Mesenteric fat pad (tissue), 1 donor: ENCODE results near the gene SLAMF9. TPM values are rescaled to one million over a fixed set of nuclear protein-coding genes. Genes with fewer than 3 reads are reported as not detected.

Experiments used
- DNase-seq: peaks from one replicate; pipeline ENCODE4 v3.0.0-alpha.2; 2020; ENCODE audit warnings: low spot score
- total RNA-seq: library from RNA; stranded (reverse); fragmentation: NEBNext Ultra II Directional; extraction: Animal tissue kit (Norgen Biotek cat#: 25700); gene quantifications from one replicate; pipeline ENCODE4 v1.2.1, GENCODE V29; 2021
- donor health status: DM: yes; HTN: yes; CAD: no.

Gene SLAMF9
- total RNA-seq, 1 donor from 2014 or later, result not detected

DNA sequence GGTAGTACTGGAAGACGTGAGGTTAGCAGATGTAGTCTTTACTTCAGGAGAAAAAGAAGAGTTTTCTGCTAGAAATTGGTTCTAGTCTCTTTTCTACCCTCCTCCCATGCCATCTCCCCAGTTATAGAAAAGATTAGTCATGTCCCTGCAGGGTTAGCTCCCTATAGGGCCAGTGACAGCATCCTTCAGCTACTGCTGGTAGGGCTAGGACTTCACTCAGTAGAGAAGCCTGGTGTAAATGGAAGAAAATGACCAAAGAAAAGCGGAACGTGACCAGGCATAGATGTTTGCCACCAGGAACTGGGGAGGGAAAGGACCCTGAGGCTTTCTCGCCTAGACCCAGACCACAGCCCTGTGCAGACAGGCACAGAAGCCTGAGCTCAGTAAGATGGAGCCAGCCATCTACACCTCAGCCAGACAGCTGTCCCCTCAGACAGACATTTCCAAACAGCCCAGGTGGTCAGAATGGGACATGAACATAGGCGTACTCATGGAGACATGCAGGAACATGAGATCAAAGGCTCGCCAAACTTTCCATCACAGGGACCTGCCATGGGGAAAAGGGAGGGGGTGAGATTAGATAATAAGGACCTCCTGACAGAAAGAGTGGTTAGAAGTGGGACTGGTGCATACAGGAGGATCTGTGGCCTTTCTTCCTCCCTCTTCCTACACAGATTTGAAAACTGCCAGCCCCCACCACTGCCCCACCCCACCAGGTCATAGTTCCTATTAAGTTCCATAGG lies 23.5 kb upstream of the SLAMF9 start:
- DNase-seq, result no peak

DNA sequence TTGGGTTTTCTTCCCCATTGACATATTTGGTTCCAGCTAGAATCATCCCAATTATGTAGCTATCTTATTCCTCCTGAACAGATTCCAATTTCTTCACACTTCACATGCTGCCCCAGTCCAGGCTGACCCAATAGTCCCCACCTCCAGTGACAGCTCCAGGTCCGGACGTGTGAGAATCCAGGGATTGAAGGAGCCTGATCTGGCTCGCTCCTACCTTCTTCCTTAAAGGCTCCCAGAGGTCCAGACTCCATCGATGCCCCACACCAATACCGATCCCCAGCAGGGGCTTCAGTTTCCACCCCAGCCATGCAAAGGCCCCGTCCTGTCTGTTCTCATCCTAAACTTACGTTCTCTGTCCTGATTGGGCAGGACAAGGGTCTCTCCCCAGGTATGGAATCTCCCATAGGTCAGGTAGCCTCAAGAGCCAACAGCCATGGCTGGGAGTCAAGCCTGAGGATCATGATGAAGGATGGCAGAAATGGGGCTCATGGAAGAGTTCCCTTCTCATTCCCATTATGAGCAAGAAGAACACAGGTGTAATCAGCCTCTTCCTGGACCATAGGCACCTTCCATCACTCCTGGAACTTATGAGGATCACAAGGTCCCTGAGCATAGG lies 20.4 kb upstream of the SLAMF9 start:
- DNase-seq, result no peak

DNA sequence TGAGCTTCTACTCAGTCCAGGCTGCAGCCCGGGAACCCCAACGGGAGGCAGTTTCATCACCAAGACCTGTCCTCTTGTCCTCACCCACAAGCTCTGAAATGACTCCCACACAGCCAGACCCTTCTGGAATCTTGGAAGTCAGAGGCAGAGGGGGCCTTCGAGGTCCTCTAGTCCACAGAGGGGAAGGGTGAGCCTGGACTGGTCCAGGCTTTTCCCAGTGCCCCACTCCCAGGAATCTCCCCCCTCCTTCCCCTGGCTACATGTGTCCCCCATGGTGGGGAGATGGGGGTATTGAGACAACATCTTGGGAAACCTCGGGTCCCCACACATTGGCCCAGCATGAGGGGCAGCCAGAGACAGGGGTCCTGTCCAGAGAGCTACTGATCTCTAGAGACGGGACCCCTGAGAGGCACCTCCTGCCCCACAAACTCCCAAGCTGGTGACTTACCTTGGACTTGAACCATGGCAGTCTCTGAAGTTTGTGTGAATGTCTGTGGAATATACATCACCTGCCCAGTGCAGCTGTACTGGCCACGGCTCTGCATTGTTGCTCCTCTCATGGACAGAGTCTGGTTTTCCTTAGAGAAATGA lies 19.4 kb upstream of the SLAMF9 start:
- DNase-seq, result no peak

DNA sequence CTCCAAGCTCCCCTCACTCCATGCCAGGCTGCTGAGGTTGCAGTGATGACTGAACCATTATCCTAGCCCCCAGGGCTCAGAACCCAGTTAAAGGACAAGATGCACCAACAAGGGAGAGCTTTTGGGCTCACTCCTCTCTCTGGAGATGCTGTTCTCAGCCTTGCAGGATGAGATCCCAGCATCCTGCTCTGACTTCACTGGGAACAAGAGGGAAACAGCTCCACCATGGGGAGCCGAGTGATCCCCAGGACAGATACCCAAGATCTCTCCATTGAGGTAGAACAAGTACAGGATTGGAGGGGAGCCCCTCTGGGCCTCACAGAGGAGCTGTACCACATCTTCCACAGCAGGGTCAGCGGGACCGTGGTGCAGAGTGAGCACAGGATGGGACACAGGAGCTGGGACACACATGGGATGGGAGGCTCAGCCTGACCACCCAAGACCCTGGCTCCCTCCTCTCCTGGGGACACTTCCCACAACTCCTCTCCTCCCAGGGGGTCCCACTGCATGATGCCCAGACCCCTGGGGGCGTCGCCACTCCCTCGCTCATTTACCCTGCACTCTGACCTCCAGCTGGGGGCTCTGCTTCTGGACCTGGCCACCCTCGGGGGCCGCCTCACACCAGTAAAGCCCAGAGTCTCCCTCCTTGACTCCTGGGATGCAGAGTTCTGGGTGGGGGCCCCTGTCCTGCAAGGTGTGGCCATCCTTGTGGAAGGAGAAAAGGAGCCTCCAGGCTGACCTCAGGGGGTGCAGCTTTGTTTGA lies 18.6 kb upstream of the SLAMF9 start:
- no peak for DNase-seq

DNA sequence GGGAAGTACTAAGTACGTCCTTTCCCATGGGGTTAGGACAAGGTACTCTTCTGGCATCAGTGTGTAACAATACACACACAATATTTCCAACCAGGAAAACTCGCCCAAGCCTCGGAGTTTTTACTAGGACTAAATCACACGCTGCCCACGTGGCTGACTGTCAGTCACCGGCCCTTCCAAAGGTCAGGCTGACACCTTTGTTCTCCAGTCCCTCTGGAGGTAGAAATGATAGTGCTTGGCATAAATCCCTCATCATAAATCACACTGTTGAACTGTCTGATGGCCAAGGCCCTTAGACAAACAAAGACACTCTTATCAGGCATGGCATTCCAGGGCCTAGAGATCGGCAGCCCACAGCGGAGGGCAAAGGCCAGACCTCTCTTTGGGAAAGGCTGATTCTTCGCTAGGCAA lies 16.9 kb upstream of the SLAMF9 start:
- no peak for DNase-seq

DNA sequence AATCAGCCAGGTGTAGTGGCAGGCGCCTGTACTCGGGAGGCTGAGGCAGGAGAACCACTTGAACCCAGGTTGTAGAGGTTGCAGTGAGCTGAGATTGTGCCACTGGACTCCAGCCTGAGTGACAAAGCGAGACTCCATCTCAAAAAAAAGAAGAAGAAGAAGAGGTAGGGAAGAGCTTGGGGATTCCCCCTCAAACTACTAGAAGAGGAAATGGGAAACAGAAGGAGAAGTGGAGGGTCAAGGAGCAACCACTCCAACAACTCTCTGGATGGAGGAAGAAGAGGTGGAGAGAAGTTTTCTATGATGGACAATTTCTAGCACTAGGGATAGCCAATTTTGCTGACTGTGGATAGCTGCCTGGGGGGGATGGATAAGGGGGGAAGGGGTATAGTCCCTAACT lies 14.9 kb upstream of the SLAMF9 start:
- no peak for DNase-seq

DNA sequence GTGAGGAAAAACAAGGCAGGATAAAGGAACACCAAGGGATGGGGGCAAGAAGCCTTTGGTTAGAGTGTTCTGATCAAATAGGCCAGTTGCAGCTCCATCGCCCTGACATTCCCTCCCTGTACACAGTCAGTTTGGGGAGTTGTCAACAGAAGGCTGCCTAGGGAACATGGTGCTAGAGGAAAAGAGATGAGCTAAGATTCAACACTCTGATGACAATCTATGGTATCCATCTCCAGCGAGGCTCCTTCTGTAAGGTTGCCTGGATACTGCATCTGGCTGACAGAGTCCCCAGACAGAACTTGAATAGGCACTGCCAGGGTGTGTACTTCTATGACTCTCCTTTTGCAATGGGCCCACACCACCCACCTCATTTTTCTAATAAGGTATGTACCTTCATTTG lies 11.2 kb upstream of the SLAMF9 start:
- DNase-seq, result no peak

DNA sequence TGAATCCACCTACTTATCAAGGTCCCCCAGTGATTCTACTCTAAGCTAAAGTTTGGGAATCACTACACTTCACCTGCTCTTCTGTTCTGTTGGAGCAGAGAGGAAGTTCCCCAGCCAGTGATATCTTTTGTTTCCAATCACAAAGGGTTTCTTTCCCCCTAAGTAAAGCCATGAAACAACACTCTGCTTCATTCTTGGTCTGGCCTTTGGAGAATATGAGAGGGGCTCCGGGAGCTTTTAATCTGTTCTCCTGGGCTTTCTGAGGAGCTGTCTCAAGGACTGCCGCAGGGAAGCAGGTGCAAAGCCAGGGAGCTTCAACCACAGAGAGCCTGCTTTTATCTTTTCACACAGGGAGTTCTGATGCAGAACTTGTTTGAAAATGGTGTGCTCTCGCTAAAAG lies 10.1 kb upstream of the SLAMF9 start:
- no peak for DNase-seq

DNA sequence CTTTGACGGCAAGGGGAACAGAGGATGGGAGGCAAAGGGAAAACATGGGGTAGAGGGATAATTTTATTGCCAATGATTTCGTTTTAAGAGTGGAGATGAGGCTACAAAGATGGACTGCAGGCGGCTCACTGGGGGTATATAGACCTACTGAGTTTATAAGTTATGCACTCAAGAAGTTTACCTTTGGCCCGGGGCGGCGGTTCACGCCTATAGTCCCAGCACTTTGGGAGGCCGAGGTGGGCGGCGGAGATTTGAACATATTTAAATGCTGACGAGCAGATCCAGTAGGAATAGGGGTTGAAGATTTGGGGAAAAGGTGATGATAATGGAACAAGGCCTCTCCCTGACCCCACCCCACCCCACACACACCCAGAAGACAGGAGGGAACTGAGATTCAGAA lies 8.1 kb upstream of the SLAMF9 start:
- no peak for DNase-seq

DNA sequence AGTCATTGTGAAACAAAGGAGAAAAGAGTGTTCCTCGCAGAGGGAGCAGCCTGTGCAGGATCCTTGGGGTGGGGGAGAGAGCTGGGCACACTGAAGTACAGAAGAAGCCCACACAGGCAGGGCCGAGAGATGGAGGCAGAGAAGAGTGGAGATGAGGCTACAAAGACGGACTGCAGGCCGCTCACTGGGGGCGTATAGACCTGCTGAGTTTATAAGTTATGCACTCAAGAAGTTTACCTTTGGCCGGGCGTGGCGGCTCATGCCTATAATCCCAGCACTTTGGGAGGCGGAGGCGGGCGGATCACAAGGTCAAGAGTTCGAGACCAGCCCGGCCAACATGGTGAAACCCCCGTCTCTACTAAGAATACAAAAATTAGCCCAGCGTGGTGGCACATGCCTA lies 7.6 kb upstream of the SLAMF9 start:
- DNase-seq, result no peak

DNA sequence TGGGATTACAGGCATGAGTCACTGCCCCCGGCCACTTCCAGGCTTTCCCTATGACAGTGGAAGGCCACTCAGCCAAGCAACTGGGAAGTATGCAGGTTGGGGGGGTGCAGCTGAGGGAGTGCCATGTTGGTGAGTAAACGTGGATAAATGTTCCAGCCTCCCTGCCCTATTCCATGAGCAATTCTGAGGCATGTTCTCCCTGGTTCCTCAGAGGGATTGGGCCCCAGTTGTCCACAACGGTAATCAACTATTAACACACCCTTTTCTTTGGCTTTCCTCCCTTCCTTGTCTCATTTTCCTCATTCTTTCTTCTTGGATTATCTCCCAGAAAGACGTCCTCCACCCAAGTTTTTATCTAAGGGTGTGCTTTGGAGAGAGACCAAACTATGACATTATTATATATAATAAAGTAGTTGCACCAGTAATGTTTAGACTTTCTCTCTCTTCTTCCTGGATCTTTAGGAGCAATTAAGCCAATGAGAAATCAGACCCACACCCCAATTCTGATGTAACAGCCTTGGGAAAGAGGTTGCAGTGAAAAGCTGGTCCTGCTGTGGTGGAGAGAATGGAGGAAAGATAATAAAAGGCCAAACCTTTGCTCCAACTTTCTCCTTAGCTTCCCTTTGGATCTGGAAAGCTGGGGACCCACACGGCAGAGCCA lies 6.8 kb upstream of the SLAMF9 start:
- DNase-seq, result no peak

DNA sequence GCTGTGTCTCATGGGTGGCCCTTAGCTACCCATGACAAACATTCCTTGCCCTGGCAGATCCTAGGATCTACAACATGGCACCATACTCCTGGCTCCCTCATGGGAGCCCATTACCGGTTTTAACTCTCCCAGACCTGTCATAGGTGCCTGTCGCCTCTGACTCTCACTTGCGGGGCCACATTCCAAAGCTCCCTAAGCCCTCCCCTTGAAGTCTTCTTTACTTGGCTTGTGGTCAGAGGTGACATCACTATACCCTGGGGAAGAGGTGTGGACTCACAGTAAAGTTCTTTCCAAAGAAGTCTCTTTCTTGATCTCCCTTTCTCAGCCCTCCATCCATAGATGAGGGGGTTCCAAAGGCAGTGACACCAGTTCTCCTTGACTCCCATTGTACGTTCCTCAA lies 5.4 kb upstream of the SLAMF9 start:
- DNase-seq, result no peak

DNA sequence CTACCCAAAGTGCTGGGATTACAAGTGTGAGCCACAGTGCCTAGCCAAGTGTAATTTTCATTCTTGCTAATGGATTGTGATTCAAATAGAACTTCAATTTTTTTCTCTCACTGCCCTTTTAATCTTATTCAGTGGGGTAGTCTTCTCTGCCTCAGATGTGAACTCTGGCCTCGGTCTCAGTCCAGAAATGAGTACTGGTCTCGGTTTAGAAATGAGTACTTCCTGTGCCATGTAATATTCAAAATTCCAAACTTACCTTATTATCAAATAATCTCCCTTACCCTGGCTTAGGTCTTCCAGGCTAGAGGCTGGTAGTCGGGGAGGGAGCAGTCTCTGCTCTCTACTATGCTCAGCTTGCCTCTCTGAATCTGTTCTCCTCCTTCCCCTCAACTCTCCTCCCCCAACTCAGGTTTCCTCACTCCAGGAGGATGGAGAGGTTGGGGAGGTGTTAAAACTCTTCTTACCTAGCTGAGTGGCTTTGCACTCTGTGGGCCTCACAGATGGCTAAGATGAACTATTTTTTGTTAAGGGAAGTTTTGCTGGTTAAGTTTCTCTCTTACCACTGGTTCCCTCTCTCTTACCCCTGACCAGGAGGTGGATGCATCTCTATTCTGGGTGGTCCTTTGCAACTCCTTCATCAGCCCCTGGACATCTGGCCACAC lies 4.8 kb upstream of the SLAMF9 start:
- no peak for DNase-seq

DNA sequence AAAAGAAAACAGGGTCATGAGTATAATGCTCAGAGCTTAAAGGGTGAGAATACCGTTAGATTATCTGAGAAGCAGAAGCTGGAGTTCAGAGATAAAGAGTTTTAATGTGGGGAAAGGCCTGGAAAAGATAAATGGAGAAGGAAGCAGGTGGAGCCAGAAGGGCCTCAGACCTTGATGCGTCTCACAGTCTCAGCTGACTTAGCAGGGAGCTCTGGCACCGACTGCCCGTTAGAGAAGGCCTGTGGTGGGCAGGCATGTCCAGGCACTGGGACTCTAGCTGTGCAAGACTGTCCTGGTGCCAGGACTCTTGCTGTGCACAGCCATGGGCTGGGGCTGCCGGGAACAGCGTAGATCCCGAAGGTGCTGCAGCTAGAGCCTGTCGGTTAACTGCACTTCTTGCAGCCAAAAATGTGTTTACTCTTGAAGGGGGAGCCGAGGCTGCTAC lies 3.8 kb upstream of the SLAMF9 start:
- no peak for DNase-seq

DNA sequence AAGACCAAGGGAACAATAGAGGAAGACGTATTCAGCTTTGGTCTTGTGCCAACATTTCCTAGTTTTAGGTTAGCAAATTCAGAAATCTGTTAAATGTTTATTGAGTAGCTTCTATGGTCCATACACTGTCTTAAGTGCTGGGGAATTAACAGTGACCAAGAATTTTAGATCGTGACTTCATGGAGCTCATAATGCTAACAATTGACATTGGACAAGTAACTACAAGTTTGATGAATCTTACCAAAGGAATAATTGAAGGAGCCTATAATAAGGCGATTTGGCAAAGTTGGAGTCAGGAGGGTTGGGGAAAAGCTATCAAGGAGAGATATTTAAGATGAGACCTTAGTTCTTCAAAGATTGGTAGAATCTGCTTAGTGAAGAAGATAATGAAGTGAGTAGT lies 1.4 kb upstream of the SLAMF9 start:
- no peak for DNase-seq

DNA sequence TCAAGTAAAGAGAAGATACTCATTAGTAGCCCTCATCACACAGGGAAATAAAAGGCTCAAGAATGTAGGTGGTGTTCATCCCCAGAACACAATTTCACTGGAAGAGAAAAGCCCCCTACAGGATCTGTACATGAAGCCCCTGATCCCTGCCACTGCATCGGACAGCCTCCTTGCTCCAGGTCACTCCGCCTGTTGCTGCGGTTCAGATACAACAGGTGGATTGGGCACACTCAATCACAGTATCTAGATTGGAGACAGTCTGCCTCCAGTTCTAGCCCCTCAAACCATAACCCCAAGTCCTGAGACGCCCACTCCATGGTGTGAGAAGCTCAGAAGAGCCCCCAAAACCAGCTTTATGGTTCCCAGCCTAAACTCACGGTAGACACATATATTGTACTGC lies 1.1 kb downstream of the SLAMF9 start:
- DNase-seq, result no peak

DNA sequence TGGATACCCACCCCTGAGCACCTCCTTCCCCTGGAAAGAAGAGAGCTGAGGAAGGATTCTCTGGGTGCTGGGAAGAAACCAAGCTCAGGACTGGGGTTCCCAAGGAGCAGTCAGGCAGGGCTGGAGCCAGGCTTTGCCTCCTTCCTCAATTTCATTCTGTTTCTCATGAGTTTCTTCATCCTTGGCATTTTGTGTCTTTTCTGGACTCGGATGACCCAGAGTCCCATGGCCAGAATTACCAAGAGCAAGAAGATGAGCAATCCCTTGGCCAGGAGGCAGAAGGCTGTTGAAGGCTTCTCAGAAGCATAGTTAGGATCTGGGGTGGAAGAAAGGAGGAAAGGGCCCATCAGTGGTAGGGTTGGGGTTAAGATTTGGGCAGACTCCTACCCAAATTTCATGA lies 2.5 kb downstream of the SLAMF9 start:
- no peak for DNase-seq

DNA sequence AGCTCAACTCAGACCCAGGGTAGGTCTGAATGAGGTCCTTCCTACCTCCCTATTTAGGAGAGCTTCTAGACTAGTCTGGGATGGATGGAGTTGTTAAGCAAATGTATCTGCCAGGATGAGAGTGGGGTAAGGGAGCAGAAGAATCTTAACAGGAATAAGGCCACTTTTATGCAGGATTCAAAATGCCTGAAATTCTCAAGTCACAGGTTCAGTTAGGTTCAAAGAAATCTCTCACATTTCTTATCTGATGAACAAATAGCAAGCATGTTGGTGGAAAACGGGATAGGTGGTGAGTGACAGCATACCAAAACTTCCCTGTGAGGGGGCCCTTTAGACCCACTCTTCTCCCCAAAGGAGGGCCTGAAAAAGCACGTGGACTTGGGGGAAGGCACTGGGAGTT lies 3.0 kb downstream of the SLAMF9 start:
- no peak for DNase-seq

DNA sequence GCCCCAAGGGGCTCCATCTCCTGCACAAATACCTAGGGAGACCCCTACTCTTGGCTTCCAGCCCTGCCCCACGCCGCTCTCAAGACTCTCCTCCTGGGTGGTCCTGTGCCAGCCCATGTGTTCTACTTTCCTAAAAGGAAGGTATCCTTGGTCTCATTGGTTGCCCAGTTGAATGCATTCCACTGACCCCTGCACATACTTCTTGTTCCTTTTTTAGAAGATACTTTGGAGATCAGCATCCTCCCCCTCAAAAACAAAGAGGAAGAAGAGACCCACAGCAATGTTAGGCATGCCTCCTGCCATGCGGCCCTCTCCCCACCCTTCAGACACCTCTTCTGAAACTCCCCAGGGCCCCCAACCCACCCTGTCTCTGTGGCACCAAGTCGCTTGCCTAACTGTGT lies 4.1 kb downstream of the SLAMF9 start:
- DNase-seq, result no peak

DNA sequence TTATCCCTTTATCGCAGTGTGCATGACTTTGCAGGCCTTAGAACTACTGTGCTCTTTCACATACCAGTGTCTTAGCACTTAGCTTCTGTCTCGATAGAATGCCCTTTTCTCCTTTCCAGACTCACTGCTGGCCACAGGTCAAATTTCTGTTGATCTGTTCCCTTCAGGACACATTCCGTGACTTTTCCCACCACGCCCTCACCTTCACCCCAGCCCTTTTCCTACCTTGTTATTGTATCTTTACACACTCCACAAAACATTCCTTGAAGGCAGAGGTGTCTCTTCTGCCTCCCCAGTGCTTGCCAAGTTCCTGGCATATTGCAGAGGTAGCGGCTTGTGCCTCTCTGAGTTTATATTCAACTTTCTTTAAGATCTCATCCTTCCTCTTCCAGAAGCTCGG lies 4.9 kb downstream of the SLAMF9 start:
- DNase-seq, result no peak

DNA sequence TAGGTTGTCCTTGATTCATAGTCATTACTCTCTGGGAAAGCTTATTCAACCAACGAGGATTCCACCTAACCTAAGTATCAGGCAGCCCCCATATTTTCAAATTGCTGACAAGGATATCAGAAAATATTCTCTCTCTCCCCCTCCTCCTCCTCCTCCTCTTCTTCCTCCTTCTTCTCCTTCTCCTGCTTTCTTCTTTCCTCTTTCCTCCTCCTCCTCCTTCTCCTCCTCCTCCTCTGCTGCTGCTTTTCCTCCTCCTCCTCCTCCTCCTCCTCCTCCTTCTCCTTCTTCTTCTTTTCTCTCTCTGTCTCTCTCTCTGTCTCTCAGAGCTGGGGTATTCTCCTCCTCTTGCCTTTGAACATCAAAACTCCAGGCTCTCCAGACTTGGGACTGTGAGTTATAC lies 6.1 kb downstream of the SLAMF9 start:
- no peak for DNase-seq
